GM18499 (cell line): ENCODE results near the gene MT1B.
"Not testable (repeated sequence)": the region's sequence is repeated elsewhere in the genome, so short reads cannot be mapped to it uniquely, and the experiment has no call there.

Source experiments
- ATAC-seq: cut with Tn5 transposase; IDR thresholded peaks from one replicate; pipeline ENCODE4 v1.9.1; 2021; ENCODE audit warnings: moderate number of reproducible peaks; ENCODE audit not compliant: insufficient read depth, unreplicated experiment

The MT1B gene

GRCh38 chr16:56618138-56618537 is 33.5 kb upstream of the MT1B start:
- no peak for ATAC-seq

- ATAC-seq, result no peak
Measured at GRCh38 chr16:56620339-56620897, 31.3 kb upstream of the MT1B start.

- not testable (repeated sequence) for ATAC-seq
Measured at GRCh38 chr16:56621665-56622445, 29.8 kb upstream of the MT1B start.

- ATAC-seq, result not testable (repeated sequence)
Measured at GRCh38 chr16:56623184-56623583, 28.5 kb upstream of the MT1B start.

GRCh38 chr16:56623637-56624036 is 28.0 kb upstream of the MT1B start:
- ATAC-seq, result no peak

- ATAC-seq, result no peak
Measured at GRCh38 chr16:56625140-56625942, 26.3 kb upstream of the MT1B start, which contains the start of gene MT1E. TSS of gene MT1E (plus strand) at chr16:56625781. CDS start at chr16:56625852, 71 bp downstream.

- ATAC-seq, result no peak
Measured at GRCh38 chr16:56625943-56626654, 25.6 kb upstream of the MT1B start.

- ATAC-seq, result no peak
Measured at GRCh38 chr16:56626685-56627084, 25.0 kb upstream of the MT1B start.

- ATAC-seq, result no peak
Measured at GRCh38 chr16:56628486-56629350, 23.0 kb upstream of the MT1B start.

GRCh38 chr16:56629531-56629930 is 22.2 kb upstream of the MT1B start:
- no peak for ATAC-seq

GRCh38 chr16:56630134-56630533 is 21.6 kb upstream of the MT1B start:
- ATAC-seq, result peak; percentile 88

- no peak for ATAC-seq
Measured at GRCh38 chr16:56631197-56631596, 20.5 kb upstream of the MT1B start.

- ATAC-seq, result no peak
Measured at GRCh38 chr16:56631832-56632155, 19.9 kb upstream of the MT1B start.

GRCh38 chr16:56632156-56632847 is 19.4 kb upstream of the MT1B start, which contains the start of gene MT1M:
TSS of gene MT1M (plus strand) at chr16:56632659. CDS start at chr16:56632732, 73 bp downstream.
- ATAC-seq, result no peak

GRCh38 chr16:56632848-56633365 is 18.8 kb upstream of the MT1B start:
- no peak for ATAC-seq

GRCh38 chr16:56633535-56633934 is 18.2 kb upstream of the MT1B start:
- no peak for ATAC-seq

GRCh38 chr16:56634715-56635440 is 16.8 kb upstream of the MT1B start:
- no peak for ATAC-seq

GRCh38 chr16:56635441-56635967 is 16.2 kb upstream of the MT1B start:
- no peak for ATAC-seq
